ENCODE measurements around the gene CCT3.
"Not testable (repeated sequence)": the region's sequence is repeated elsewhere in the genome, so short reads cannot be mapped to it uniquely, and the experiment has no call there.

The CCT3 gene

GRCh38 chr1:156368157-156368658 is 30.1 kb upstream of the CCT3 start:
- DNase-seq: no peak

GRCh38 chr1:156367383-156368156 is 29.5 kb upstream of the CCT3 start:
- no peak for DNase-seq

GRCh38 chr1:156366378-156367166 is 28.5 kb upstream of the CCT3 start:
- no peak for DNase-seq

- no peak for DNase-seq
These were observed 27.7 kb upstream of the CCT3 start for GRCh38 chr1:156365754-156366153.

- no peak for DNase-seq
These were observed 22.4 kb upstream of the CCT3 start for GRCh38 chr1:156360534-156360933.

- DNase-seq: no peak
These were observed 21.9 kb upstream of the CCT3 start for GRCh38 chr1:156359973-156360372.

GRCh38 chr1:156359249-156359648 is 21.2 kb upstream of the CCT3 start:
- no peak for DNase-seq

GRCh38 chr1:156358641-156359040 is 20.5 kb upstream of the CCT3 start:
- no peak for DNase-seq

GRCh38 chr1:156357977-156358376 is 19.9 kb upstream of the CCT3 start:
- no peak for DNase-seq

GRCh38 chr1:156356875-156357534 is 18.9 kb upstream of the CCT3 start:
- DNase-seq: peak; percentile 33

- DNase-seq: no peak
These were observed 18.3 kb upstream of the CCT3 start for GRCh38 chr1:156356262-156356874.

- DNase-seq: not testable (repeated sequence)
These were observed 14.4 kb upstream of the CCT3 start for GRCh38 chr1:156352481-156352880.

GRCh38 chr1:156347331-156347730 is 9.2 kb upstream of the CCT3 start:
- DNase-seq: no peak

GRCh38 chr1:156346636-156347035 is 8.5 kb upstream of the CCT3 start:
- no peak for DNase-seq

GRCh38 chr1:156346035-156346434 is 7.9 kb upstream of the CCT3 start:
- DNase-seq: not testable (repeated sequence)

GRCh38 chr1:156344409-156344808 is 6.3 kb upstream of the CCT3 start:
- DNase-seq: no peak

GRCh38 chr1:156342166-156342955 is 4.3 kb upstream of the CCT3 start:
- DNase-seq: no peak

GRCh38 chr1:156337888-156338179 is 258 bp downstream of the CCT3 start:
- DNase-seq: no peak

GRCh38 chr1:156337052-156337887 is 822 bp downstream of the CCT3 start:
- DNase-seq: no peak

GRCh38 chr1:156336242-156336641 is 1.9 kb downstream of the CCT3 start:
- DNase-seq: no peak

GRCh38 chr1:156323179-156323578 is 14.9 kb downstream of the CCT3 start:
- DNase-seq: not testable (repeated sequence)
